GM19463 (cell line): Measurements from ENCODE around the gene AK1.

Experiments
- ATAC-seq: cut with Tn5 transposase; IDR thresholded peaks from one replicate; pipeline ENCODE4 v1.9.1; 2021; ENCODE audit warnings: mild to moderate bottlenecking, moderate library complexity; ENCODE audit not compliant: unreplicated experiment

Gene AK1

DNA sequence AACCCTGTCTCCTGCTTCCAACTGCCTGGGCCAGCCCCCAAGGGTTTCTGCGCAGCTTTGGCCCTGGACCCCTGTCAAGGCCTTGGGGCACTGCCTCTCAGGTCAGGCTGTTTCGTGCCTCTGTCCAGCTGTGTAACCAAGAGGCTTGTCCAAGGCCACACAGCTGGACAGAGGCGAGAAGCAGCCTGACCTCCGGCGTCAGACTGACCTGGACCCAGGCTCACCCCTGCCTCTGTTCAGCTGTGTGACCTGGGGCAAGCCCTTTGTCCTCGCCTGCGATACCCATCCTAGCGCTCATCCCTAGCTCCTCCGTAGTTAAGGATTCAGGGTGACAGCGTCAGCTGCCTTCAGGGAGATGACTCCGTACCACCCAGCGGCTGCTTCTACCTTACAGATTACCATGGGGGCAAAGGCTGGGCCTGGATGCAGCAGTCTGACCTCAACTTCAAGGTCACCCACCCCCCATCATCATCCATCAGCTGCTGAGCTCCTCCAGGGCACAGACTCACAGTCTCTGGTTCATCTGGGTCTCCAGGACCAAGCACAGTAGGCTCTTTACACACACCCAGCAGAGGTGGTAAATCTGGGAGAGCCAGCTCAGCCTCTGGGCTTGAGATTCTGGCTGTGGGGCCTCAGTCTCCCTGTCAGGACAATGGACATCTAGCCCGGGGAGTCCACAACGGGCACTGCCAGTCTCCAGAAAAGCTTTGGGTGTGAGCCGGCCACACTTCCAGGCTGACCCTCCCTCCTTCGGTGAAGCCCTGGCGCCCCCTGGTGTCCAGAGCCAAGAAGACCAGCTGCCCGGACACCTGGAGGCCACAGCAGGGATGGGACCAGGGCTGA lies 7.9 kb downstream of the AK1 start:
- ATAC-seq = no peak

DNA sequence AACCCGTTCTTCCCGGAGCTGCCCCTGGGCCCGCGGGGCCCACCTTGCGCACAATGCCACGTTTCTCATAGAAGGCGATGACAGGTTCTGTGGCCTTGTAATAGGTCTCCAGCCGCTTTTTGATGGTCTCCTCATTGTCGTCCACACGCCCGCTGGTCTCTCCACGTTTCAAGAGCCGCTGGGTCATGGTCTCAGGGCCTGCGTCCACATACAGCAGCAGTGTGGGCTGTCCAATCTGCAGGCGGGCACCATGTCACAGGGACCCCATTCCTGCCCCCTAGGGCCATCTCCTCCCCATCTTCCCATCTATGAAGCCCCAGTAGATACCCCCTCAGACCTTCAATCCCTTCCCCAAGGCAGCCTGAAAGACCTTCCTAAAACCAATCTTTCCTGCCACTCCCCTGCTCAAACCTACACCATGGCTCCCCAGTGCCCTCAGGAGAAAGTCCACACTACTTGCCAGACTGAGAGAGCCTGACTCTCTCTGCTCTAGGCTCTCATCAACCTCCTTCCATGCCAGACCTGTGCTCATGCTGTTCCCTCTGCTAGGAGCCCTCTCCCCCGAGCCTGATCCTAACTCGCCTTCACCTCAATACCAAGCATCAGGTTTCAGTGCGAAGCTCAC lies 9.1 kb downstream of the AK1 start:
- no peak for ATAC-seq

DNA sequence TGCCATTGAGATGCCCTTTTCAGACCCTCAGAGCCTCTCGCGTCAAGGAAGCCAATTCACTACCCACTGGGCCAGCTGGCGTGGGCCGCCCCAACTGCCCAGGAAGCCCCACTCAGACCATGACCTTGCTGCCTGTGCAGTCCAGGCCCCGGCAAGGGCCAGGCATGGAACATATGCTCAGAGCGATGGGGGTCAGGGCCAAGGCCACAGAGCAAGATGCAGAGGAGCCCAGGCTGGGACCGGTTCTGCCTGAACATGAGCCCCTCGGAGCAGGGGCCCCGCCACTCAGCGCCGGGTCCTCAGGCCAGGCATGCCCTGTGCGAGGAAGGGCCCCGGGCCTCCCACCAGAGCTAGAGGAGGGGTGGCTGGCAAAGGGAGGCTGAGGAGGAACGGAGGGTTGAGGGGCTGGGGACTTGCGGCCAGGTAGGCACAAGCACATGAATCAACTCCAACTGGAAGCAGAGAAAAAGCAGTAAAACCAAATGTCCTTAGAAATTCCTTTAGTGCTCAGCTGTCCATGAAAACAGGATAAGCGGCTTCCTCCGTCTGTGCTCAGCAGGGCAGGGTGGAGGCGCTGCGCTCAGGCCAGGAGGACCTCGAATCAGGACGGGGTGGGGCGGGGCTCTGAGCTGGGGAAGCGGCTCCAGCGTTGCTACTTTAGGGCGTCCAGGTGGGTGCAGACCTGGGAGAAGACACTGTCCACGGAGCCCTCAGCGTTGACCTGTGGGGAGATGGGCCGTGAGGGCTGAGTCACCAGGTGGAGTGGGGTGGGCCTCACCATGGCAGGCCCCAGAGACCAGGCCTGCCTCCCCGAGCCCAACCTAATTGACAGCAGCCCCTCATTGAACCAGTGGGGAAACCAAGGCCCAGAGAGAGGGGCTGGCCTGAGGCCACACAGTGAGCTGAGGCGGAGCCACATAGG lies 9.9 kb downstream of the AK1 start:
- ATAC-seq = no peak

DNA sequence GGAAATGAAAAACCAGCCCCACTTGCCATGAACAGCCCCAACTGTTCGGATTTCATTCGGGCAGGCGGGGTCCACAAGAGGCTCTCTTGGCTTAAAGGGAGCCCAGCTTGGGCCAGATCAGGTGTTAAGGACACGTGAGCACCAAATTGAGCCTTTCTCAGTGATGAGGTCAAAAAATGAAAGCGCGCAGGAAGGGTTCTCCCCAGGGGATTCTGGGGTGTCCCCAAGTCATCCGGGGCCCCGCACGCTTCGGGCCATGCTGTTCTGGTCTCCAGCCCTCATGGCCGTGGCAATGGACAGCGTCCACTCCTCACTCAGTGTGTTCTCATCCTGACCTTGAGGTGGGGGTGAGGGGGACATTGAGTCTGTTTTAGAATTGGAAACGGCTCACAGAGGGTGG lies 10.9 kb downstream of the AK1 start:
- ATAC-seq = no peak

DNA sequence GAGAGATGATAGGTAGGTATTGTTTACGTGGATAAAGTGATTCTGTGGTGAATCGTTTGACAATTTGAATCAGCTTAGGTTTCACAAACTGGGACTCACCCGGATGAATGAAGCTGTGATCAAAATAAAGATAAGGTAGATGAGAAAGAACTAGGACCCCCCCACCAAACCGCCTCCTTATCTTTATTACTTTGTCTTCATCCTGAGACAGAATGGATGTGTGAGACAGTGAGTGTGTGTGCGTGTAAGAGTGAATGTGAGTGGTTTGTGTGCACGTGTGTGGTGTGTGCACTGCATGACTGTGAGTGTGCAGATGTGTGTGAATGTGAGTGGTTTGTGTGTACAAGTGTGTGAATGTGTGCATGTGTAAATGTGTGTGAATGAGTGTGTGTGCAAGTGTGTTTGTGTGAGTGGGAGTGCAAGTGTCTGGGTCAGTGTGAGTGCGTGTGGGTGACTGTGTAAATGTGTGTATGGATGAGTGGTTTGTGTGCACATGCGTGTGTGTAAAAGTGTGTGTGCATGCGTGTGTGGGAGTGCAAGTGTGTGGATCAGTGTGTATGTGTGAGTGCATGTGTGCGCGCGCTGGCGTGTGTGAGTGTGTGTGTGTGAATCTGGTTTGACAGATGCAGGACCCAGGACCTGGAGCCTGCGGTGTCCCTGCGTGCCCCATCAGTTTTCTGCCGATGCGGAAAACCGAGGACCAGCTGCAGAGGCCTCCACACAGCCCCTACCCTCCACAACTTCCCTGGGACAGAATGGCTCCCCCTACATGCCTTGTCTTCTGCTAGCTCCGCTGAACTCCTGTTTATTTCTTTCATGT lies 11.6 kb downstream of the AK1 start:
- no peak for ATAC-seq

DNA sequence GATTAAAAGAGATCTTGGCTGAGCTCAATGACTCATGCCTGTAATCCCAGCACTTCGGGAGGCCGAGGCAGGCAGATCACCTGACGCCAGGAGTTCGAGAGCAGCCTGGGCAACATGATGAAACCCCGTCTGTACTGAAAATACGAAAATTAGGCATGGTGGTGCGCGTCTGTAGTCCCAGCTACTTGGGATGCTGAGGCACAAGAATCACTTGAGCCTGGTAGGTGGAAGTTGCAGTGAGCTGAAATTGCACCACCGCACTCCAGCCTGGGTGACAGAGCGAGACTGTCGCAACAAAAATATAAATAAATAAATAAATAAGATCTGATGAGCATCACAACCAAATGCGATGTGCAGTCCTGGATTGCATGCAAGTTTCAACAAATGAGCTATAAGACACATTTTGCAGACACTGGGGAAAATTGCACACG lies 14.3 kb downstream of the AK1 start:
- no peak for ATAC-seq

DNA sequence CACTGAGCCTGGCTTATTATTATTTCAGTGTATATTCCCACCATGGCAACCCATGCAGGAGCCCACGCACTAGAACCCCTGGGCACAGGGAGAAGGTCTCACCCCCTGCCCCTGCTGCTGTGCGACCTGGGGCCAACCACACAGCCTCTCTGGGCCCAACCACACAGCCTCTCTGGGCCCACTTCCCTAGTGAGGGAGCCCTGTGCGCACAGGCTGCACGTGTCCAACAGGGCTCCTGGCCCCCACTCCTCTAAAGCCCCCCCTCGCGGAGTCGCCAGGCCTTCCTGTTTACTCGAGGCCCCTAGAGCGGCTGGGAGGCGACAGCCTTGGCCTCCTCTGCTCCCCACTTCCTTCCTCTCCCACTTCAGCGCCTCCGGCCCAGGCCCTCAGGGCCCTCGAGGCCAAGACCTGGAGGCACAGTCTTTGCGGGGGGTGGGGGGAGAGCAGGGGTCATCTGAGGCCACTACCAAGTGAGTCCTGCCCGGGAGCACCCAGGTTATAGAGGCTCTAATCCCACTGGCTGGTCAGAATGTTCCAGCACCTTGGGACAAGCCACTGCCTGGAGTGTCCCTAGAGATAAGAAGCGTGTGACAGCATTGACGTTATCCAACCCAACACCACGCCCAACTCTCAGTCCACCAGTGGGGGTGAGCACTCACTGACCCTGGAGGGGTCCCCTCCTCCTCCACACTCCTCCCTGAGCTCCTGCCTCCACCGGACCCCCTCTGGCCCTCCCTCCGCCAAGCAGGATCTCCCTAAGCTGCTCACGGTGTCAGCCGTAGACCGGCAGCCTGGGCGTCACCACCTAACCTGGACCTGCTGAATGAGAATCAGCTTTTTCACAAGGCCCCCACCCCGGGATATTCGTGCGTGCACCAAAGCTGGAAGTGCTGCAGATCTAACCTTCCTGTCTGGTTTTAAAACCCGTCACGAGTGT lies 15.1 kb downstream of the AK1 start:
- no peak for ATAC-seq

DNA sequence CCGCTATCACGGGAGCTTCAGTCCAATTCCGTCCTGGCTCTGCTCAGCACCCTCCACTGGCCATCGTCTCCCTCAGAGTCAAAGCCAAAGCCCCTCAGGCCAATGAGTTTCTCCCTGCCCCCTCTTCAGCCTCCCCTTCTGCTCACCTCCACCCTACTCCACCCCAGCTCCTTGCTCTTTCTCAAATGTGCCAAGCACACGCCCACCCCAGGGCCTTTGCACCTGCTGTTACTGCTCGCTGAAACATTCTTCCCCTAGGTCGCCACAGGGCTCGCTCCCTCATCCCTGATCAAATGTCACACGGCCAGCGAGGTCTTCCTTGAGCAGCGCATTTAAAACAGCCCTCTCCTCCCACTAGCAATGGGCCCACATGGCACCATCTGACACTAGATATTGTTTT lies 16.7 kb downstream of the AK1 start:
- ATAC-seq = no peak

DNA sequence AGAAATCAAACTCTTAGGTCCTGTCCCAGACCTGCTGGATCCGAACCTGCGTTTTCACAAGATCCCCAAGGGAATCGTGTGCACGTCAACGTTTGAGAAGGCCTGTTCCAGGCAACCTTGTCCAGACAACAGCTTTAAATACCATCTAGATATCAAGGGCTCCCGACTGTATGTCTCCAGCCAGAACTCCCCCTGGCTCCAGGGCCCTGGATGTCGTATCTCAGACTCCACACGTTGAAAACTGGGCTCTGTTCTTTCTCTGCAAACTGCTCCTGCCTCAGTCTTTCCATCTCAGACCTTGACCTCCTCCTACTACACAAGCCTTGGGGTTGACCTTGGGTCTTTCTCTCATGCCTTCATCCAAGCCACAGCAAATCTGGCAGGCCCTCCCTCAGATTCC lies 17.2 kb downstream of the AK1 start:
- no peak for ATAC-seq

DNA sequence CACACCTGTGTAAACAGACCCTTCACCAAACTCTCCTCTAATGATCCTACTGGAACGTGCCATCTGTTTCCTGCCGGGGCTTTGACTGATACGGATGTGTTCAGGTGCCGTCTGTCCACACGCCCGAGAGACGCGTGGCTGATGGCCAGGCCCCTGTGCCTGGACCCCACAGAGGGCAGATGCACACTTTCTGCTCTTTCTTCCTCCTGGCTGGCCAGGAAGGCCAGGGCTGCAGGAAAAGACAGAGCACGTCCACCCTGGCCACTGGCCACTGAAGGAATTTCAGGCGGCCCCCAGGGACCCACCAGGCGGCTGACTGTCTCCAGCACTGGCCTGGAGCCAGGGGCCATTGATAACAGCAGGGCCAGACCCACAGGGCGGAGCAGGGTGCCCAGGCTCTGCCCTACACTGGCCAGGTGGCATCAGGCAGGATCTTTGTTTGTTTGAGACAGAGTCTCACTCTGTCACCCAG lies 19.4 kb downstream of the AK1 start:
- ATAC-seq = no peak

DNA sequence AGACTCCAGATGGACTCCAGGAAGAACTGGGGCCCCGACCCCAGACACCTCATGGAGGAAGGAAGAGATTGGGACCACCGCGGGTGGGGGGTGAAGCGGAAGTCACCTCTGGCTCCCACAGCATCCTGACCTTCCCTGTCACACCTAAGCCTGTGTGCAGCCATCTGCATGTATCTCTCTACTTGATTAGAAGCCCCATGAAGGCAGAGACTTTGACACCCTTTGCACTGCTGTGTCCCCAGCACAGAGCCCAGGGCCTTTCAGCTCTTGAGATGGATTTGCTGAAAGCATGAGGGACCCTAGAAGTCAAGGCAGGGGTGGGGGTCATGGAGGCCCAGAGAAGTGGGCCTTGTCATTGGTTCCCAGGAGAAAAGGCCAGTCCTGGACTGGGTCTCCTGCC lies 20.2 kb downstream of the AK1 start:
- no peak for ATAC-seq

DNA sequence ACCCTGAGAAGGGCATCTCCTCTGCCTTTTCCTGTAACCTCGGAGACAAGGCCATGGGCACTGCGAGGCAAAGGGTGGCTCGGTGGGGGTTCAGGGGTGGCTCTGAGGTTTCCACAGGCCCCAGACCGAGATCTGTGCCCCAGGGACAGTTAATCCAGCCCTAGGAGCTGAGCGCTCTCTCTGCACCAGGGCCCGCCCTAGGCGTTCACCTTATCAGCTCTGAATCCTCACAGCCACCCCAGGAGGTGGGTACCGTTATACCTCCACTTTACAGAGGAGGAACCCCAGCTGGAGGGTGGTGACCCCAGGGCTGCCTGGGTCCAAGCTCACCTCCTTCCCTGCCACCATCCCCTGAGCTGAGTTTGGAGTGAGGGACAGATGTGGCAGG lies 20.8 kb downstream of the AK1 start:
- no peak for ATAC-seq

DNA sequence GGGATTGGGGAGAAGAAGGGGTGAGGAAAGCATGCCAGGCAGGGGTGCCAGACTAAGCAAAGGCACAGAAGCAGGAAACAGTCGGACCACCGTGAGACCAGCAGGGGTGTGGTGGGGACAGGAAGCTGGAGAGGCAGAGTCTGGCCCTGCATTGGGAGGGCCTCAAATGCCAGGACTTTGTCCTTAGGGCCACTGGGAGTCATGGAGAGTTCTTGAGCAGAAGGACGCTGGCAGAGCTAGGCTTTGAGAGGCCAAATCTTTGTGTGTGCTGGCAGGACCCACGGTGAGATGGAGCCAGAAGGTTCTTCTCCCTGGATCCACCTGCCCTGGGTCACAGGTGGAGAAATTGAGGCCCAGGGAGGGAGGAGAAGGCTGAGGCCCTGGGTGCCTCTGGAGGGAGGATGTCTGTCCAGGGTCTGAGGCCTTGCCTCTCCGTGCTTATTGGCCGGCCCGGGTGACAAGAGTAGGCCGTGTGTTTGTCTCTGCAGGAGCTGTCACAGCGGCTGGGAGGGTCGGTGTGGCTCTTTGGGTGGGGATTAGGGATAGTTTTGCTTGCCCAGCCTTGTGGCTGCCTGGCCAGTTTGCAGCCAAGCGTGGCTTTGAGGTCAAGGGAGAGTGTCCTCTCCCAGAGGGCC lies 21.3 kb downstream of the AK1 start:
- no peak for ATAC-seq

DNA sequence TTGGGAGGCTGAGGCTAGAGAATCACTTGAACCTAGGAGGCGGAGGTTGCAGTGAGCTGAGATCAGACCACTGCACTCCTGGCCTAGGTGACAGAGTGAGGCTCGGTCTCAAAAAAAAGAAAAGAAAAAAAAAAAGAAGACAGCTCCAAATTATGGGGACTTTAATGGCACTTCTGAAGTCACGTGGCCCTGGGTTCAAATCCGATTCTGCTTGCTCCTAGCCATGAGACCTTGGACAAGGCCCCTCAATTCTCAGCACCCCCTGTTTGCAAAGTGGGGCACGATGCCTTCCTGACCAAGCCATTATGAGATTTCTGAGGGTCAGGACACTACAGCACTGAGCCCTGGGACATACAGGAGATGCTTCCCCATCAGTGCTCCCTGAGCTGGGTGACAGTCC lies 22.0 kb downstream of the AK1 start:
- ATAC-seq = no peak

DNA sequence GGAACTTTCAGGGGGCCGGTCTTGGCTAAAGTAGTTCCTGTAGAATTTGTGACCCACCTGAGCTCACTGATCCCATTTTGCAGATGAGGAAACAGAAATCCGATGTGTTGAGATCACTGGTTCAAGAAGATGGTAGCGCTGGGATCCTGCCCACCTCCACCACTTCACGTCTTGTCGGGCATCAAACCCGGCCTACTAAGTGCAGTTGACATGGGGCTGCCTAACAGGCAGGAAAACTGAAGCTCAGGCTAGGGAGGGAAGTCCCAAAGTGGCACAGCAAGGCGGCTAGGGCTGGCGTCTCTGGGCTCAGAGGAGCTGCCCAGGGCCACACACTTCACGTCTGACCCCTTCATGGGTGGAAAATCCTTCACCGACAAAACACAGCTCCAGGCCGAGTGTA lies 22.5 kb downstream of the AK1 start:
- ATAC-seq = no peak

DNA sequence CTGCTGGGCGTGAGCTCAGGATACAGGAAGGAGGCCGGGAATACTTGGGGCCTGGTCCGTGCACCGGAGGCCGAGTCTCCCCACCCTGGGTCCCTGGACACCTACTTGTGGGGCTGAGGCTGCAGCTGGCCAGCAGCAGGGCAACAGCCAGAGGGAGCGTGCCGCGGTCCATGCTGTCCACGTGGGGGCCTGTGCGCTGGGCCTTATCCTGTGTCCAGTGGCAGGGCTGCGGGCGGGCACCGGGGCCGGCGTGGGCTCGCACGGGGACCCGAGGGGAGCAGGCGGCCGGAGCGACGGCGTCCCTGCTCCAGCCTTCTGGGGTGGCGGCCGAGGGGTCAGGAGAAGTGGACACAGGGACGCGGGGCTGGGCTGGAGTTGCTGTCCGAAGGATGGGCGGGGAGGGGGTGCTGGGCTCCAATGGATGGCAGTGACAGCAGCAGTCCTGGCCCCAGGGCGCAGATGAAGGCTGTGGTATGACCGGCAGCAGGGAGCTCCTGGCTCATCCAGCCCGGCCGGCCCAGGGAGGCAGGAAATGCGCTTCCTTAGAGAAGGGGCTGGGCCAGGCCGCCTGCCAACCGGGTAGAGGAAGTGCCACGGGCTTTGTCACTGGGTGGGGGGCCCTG lies 23.2 kb downstream of the AK1 start, which contains the start of gene ENG:
ENG (minus strand) TSS at position 475 of the 623 bp plus-strand sequence; CDS start at position 172, 303 bp downstream.
- ATAC-seq = no peak

DNA sequence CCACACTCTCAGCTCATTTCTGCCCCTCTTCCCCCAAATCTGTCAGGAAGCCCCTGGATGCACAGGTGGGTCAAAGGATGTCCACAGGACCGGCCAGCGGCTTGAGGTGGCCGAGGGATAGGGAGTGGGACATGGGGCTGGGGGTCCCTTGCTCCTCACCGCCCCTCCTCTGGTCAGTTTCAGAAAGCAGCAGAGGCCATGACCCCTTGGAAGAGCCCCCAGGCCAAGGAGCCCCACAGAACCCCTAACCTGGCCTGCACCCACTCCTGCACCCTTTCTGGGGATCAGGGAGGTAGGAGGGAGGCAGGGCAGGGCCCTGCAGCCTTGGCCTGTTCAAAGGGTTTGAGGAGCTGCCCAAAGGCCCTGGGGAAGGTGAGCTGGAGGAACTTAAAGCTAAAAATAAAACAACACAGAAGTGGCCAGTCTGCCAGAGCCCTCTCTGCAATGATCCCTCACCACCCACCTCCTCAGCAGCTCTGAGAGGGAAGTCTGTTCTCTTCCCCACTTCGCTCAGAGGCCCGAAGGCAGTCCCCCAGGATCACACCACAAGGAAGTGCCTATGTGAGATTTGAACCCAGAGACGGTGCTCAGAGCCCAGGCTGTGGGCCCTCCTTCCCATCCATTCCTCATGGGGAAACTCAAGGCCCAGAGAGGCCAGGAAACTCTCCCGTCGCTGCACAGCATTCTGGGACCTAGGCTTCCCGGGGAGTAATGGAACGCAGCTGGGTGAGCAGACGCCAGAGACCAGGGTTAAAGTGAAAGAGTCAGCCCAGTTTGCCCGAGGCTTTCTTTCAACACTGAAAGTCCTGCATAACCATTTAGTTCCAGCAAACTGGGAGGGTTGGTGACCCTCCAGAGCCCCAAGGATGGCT lies 23.9 kb downstream of the AK1 start:
- ATAC-seq = no peak
